HCT116 (cell line): ENCODE measurements around the gene TPST1. TPM values are rescaled to one million over a fixed set of nuclear protein-coding genes. Genes with fewer than 3 reads are reported as not detected.

ENCODE experiments used
- ATAC-seq: fragments of 200-7000 bp; cut with Tn5 transposase; 2 replicates; pipeline ENCODE4 v1.9.1; 2020; ENCODE audit warnings: mild to moderate bottlenecking, moderate library complexity
- BruUV-seq: library from RNA; stranded (reverse); fragments of 400-500 nt; replicated peaks from 2 replicates; lab custom pipeline; 2021; lab: Mats Ljungman, UMichigan
- CTCF ChIA-PET: fragments of 300-600 bp; sonication (Branson Sonifier 250); formaldehyde crosslinking; loops from one replicate; lab custom pipeline; 2021; ENCODE audit warnings: antibody characterized with exemption; lab: Charles Lee
- POLR2A ChIA-PET: fragments of 300-600, 350-600 bp; sonication (Branson Sonifier 250); formaldehyde crosslinking; loops from one replicate; lab custom pipeline; 2021; ENCODE audit warnings: antibody characterized with exemption; lab: Charles Lee
- RAD21 ChIA-PET, 2 experiments: fragments of 300-600 bp; sonication (Branson Sonifier 250); formaldehyde crosslinking; loops; one replicate each; lab custom pipeline; 2023; ENCODE audit warnings: low total read pairs in 2 of 2; ENCODE audit not compliant: uncharacterized antibody in 2 of 2, unreplicated experiment in 2 of 2, low non-redundant PET in 1 of 2; lab: Charles Lee
- DNase-seq: peaks from one replicate; pipeline ENCODE4 v3.0.0-alpha.2; 2010; ENCODE audit warnings: low read depth, low spot score
- H2AFZ ChIP-seq: fragments of 200-600 bp; shearing (Covaris generic), sonication (generic); 2 replicates; pipeline ENCODE4 v1.6.1; 2017; ENCODE audit warnings: low read depth, mixed run types, mixed read lengths, antibody characterized with exemption, low read length; ENCODE audit not compliant: poor library complexity, severe bottlenecking
- H3K27ac ChIP-seq: 2 replicates; pipeline ENCODE4 v1.5.1; 2012; ENCODE audit warnings: low read depth, low read length
- H3K27me3 ChIP-seq: fragments of 200-600 bp; sonication (generic); 2 replicates; pipeline ENCODE4 v1.6.1; 2016; ENCODE audit warnings: mixed run types, low read length, mixed read lengths; ENCODE audit not compliant: insufficient read depth
- H3K36me3 ChIP-seq, 2 experiments: fragments of 200-500 bp in 1 of 2; fragments of 200-600 bp in 1 of 2; sonication (Bioruptor generic) in 1 of 2; sonication (generic) in 1 of 2; 2 replicates each; pipeline versions ENCODE4 v1.5.1 to v1.6.1; 2014 to 2016; ENCODE audit warnings: low read length in 2 of 2, inconsistent platforms in 1 of 2, mixed read lengths in 1 of 2, mixed run types in 1 of 2; ENCODE audit not compliant: insufficient read depth in 2 of 2, control insufficient read depth in 1 of 2
- H3K4me1 ChIP-seq, 2 experiments: fragments of 200-600 bp in 1 of 2; sonication (generic) in 1 of 2; 2 replicates each; pipeline versions ENCODE4 v1.5.1 to v1.6.1; 2012 to 2017; ENCODE audit warnings: low read length in 2 of 2, inconsistent platforms in 1 of 2, mild to moderate bottlenecking in 1 of 2, mixed read lengths in 1 of 2, mixed run types in 1 of 2, moderate library complexity in 1 of 2; ENCODE audit not compliant: insufficient read depth in 2 of 2, control insufficient read depth in 1 of 2
- H3K4me2 ChIP-seq: fragments of 200-600 bp; sonication (generic); 2 replicates; pipeline ENCODE4 v1.6.1; 2017; ENCODE audit warnings: mixed run types, low read length, mixed read lengths
- H3K4me3 ChIP-seq, 2 experiments: fragments of 200-600 bp in 1 of 2; sonication (generic) in 1 of 2; replicated peaks in 1 of 2; 2 replicates each; pipeline ENCODE4 v1.5.1; 2011 to 2016; ENCODE audit warnings: low read length in 2 of 2, control low read depth in 1 of 2, low read depth in 1 of 2, mild to moderate bottlenecking in 1 of 2, mixed read lengths in 1 of 2, mixed run types in 1 of 2
- H3K79me2 ChIP-seq: fragments of 200-600 bp; sonication (generic); 2 replicates; pipeline ENCODE4 v1.6.1; 2017; ENCODE audit warnings: mild to moderate bottlenecking, mixed run types, low read length, moderate library complexity, mixed read lengths; ENCODE audit not compliant: insufficient read depth
- H3K9ac ChIP-seq: fragments of 200-600 bp; sonication (generic); 2 replicates; pipeline ENCODE4 v1.6.1; 2016; ENCODE audit warnings: low read length, mixed read lengths
- H3K9me2 ChIP-seq: fragments of 200-600 bp; sonication (generic), shearing (Covaris generic); 2 replicates; pipeline ENCODE4 v1.6.1; 2017; ENCODE audit warnings: mixed run types, mild to moderate bottlenecking, moderate library complexity; ENCODE audit not compliant: insufficient read depth
- H3K9me3 ChIP-seq, 2 experiments: fragments of 200-500 bp in 1 of 2; fragments of 200-600 bp in 1 of 2; sonication (Bioruptor generic) in 1 of 2; sonication (generic) in 1 of 2; 2 replicates each; pipeline ENCODE4 v1.6.1; 2014 to 2017; ENCODE audit warnings: low read length in 2 of 2, mixed read lengths in 2 of 2, inconsistent platforms in 1 of 2, low read depth in 1 of 2, mild to moderate bottlenecking in 1 of 2, mixed run types in 1 of 2, moderate library complexity in 1 of 2; ENCODE audit not compliant: control insufficient read depth in 1 of 2, insufficient read depth in 1 of 2
- H4K20me1 ChIP-seq: fragments of 200-600 bp; sonication (generic), shearing (Covaris generic); 2 replicates; pipeline ENCODE4 v1.6.1; 2017; ENCODE audit warnings: mixed run types, mild to moderate bottlenecking, moderate library complexity; ENCODE audit not compliant: insufficient read depth
- CBX3 ChIP-seq: IDR thresholded peaks from 2 replicates; pipeline ENCODE4 v1.6.1; 2012; ENCODE audit warnings: low read depth
- CTCF ChIP-seq, 3 experiments: fragments of 200-600 bp in 1 of 3; sonication (generic) in 1 of 3; IDR thresholded peaks in 2 of 3; conservative IDR thresholded peaks in 1 of 3; 2 replicates each; pipeline ENCODE4 v1.5.1; 2012 to 2017; ENCODE audit warnings: low read depth in 2 of 3, low read length in 2 of 3, antibody characterized with exemption in 1 of 3, borderline replicate concordance in 1 of 3, control low read depth in 1 of 3, mild to moderate bottlenecking in 1 of 3, mixed read lengths in 1 of 3, mixed run types in 1 of 3, moderate library complexity in 1 of 3; ENCODE audit not compliant: insufficient read depth in 1 of 3
- EGR1 ChIP-seq: IDR thresholded peaks from 2 replicates; pipeline ENCODE4 v1.6.1; 2012; ENCODE audit warnings: low read depth
- EZH2 ChIP-seq: fragments of 200-600 bp; sonication (generic); IDR thresholded peaks from 2 replicates; pipeline ENCODE4 v1.6.1; 2017; ENCODE audit warnings: antibody characterized with exemption, mixed run types
- FOSL1 ChIP-seq: IDR thresholded peaks from 2 replicates; pipeline ENCODE4 v1.6.1; 2012; ENCODE audit warnings: low read depth
- POLR2A ChIP-seq: IDR thresholded peaks from 2 replicates; pipeline ENCODE4 v1.7.0; 2011; ENCODE audit warnings: borderline replicate concordance; ENCODE audit not compliant: insufficient read depth, insufficient read length; ENCODE audit errors: extremely low read depth
- POLR2AphosphoS5 ChIP-seq: IDR thresholded peaks from 2 replicates; pipeline ENCODE4 v1.6.1; 2011; ENCODE audit warnings: mild to moderate bottlenecking, low read depth, low read length, moderate library complexity
- REST ChIP-seq: IDR thresholded peaks from 2 replicates; pipeline ENCODE4 v1.6.1; 2012; ENCODE audit warnings: low read depth
- SIN3A ChIP-seq: IDR thresholded peaks from 2 replicates; pipeline ENCODE4 v1.6.1; 2012; ENCODE audit warnings: low read depth
- SRF ChIP-seq: IDR thresholded peaks from 2 replicates; pipeline ENCODE4 v1.6.1; 2012; ENCODE audit warnings: low read depth
- ZBTB33 ChIP-seq: IDR thresholded peaks from 2 replicates; pipeline ENCODE4 v1.6.1; 2011; ENCODE audit warnings: mild to moderate bottlenecking, low read length, moderate library complexity; ENCODE audit not compliant: insufficient replicate concordance; ENCODE audit errors: extremely low read depth
- ZFX ChIP-seq: fragments of 450-650 bp; IDR thresholded peaks from 2 replicates; pipeline ENCODE4 v1.6.1; 2017
- intact Hi-C: fragments of 100-400 bp; cut with micrococcal nuclease; formaldehyde crosslinking; loops from 2 replicates; pipeline ENCODE4 v1.10.0; 2022
- total RNA-seq: library from RNA; stranded (reverse); gene quantifications from one replicate; pipeline ENCODE4 v1.2.1, GENCODE V29; 2021; ENCODE audit not compliant: unreplicated experiment
- TF ChIP-seq, protein P1 (sequence below): IDR thresholded peaks from 2 replicates; pipeline ENCODE4 v1.6.1; 2012

TPST1 gene
- total RNA-seq, 1 experiment from 2014 or later, result 11.4 TPM

DNA sequence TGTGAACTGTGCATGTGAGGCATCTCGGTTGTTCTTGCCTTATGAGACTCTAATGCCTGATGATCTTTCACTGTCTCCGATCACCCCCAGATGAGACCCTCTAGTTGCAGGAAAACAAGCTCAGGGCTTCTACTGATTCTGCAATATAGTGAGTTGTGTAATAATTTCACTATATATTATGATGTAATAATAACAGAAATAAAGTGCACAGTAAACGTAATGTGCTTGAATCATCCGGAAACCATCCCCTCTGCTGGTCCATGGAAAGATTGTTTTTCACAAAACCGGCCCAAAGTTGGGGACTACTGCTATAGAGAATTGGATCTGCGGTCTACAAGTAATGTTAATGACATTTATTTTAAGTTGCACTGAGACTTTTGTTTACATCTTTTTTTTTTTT lies 126.7 kb downstream of the TPST1 start (continued):
- no peak for TF ChIP-seq CTCF (IDR thresholded peaks at IDR 0.05 in 2 of 3, conservative IDR thresholded peaks at IDR 0.05 in 1 of 3; ENCODE audit: borderline replicate concordance in 1 of 3, insufficient read depth in 1 of 3, low read depth in 2 of 3, low read length in 2 of 3)
- no peak for TF ChIP-seq SIN3A
- TF ChIP-seq ZBTB33, result no peak
- no peak for TF ChIP-seq POLR2A
- no peak for TF ChIP-seq POLR2AphosphoS5
- TF ChIP-seq, protein P1, sequence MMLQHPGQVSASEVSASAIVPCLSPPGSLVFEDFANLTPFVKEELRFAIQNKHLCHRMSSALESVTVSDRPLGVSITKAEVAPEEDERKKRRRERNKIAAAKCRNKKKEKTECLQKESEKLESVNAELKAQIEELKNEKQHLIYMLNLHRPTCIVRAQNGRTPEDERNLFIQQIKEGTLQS, result no peak
- TF ChIP-seq FOSL1, result no peak
- no peak for TF ChIP-seq EZH2
- no peak for TF ChIP-seq ZFX
- no peak for TF ChIP-seq SRF

- Histone ChIP-seq H3K9me3 (no peaks in the 10 kb centered on the region), H2AFZ (no peak overlapping the region), H3K9ac (no peak overlapping the region), H3K4me2 (no peak overlapping the region), H3K79me2 (no peaks in the 10 kb centered on the region), H3K27me3 (no peaks in the 10 kb centered on the region), H4K20me1 (no peaks in the 10 kb centered on the region), H3K27ac (no peak overlapping the region), H3K36me3 (no peaks in the 10 kb centered on the region), H3K9me2 (no peaks in the 10 kb centered on the region), H3K4me1 (no peaks in the 10 kb centered on the region), H3K4me3 (no peak overlapping the region)
- TF ChIP-seq EGR1, result no peak
- TF ChIP-seq CBX3, result no peak
- no peak for TF ChIP-seq SRF
- TF ChIP-seq POLR2A, result no peak
- TF ChIP-seq ZFX, result no peak
- TF ChIP-seq REST, result no peak
- intact Hi-C loops, result no loop called here
- DNase-seq (no peak), ATAC-seq (no peak)
- RAD21 ChIA-PET, result no interaction called here
- POLR2A ChIA-PET, result no interaction called here
- BruUV-seq, result no TSS peak
- CTCF ChIA-PET, result no interaction called here
Observed at GRCh38 chr7:66333443-66333842, 128.3 kb downstream of the TPST1 start.
